Endodermal cell (in vitro differentiated cells): ENCODE results near the gene AMPD3. TPM values are rescaled to one million over a fixed set of nuclear protein-coding genes. Genes with fewer than 3 reads are reported as not detected.

Experiments
- DNase-seq: peaks from one replicate; pipeline ENCODE4 v3.0.0-alpha.2; 2017
- H3K27ac ChIP-seq: 2 replicates; pipeline ENCODE4 v1.5.1; 2013; ENCODE audit warnings: mild to moderate bottlenecking, low read depth, low read length, moderate library complexity
- H3K27me3 ChIP-seq: 2 replicates; pipeline ENCODE4 v1.6.1; 2013; ENCODE audit warnings: mild to moderate bottlenecking, low read length, moderate library complexity; ENCODE audit not compliant: insufficient read depth, control insufficient read depth, poor library complexity, severe bottlenecking
- H3K36me3 ChIP-seq: 2 replicates; pipeline ENCODE4 v1.7.0; 2013; ENCODE audit warnings: mild to moderate bottlenecking, low read length, moderate library complexity; ENCODE audit not compliant: control insufficient read depth, insufficient read depth
- H3K4me1 ChIP-seq: one replicate; pipeline ENCODE4 v1.7.0; 2013; ENCODE audit warnings: low read length; ENCODE audit not compliant: control insufficient read depth, insufficient read depth
- H3K4me3 ChIP-seq: 2 replicates; pipeline ENCODE4 v1.5.1; 2013; ENCODE audit warnings: mild to moderate bottlenecking, low read length, moderate library complexity
- H3K9ac ChIP-seq: 2 replicates; pipeline ENCODE4 v1.6.1; 2013; ENCODE audit warnings: mild to moderate bottlenecking, low read length, moderate library complexity; ENCODE audit not compliant: poor library complexity, severe bottlenecking; ENCODE audit errors: extremely low read depth
- H3K9me3 ChIP-seq: 2 replicates; pipeline ENCODE4 v1.6.1; 2013; ENCODE audit warnings: mild to moderate bottlenecking, low read length, moderate library complexity; ENCODE audit not compliant: control insufficient read depth
- H3K27ac Mint-ChIP-seq: 2 replicates; pipeline ENCODE4 v1.8.0; 2020; ENCODE audit warnings: mixed read lengths
- H3K27me3 Mint-ChIP-seq: 2 replicates; pipeline ENCODE4 v1.8.0; 2021; ENCODE audit warnings: mild to moderate bottlenecking, mixed read lengths; ENCODE audit not compliant: insufficient read depth
- H3K36me3 Mint-ChIP-seq: 2 replicates; pipeline ENCODE4 v1.8.0; 2020; ENCODE audit warnings: low read depth, mixed read lengths
- H3K4me1 Mint-ChIP-seq: 2 replicates; pipeline ENCODE4 v1.8.0; 2020; ENCODE audit warnings: mixed read lengths
- H3K4me3 Mint-ChIP-seq: 2 replicates; pipeline ENCODE4 v1.8.0; 2020; ENCODE audit warnings: mild to moderate bottlenecking, moderate library complexity, mixed read lengths
- H3K9me3 Mint-ChIP-seq: 2 replicates; pipeline ENCODE4 v1.8.0; 2020; ENCODE audit warnings: mild to moderate bottlenecking, mixed read lengths
- CTCF ChIP-seq: fragments of 200-600 bp; sonication (generic); conservative IDR thresholded peaks from 2 replicates; pipeline ENCODE4 v1.5.0; 2021; ENCODE audit warnings: antibody characterized with exemption, mild to moderate bottlenecking
- WGBS, 2 experiments: methylation state at CpG; one replicate each; pipeline versions ENCODE4 v1.1.5 to v1.1.7; 2013; ENCODE audit warnings: missing lambda C conversion rate in 2 of 2, mixed read lengths in 1 of 2; ENCODE audit not compliant: insufficient coverage in 1 of 2, insufficient read length in 1 of 2; 5-methylcytosine and 5-hydroxymethylcytosine counted together
- total RNA-seq, 2 donors: library from RNA; stranded (reverse); fragmentation: NEBNext Ultra II Directional in 1 of 2; extraction: Animal tissue kit (Norgen Biotek cat#: 25700) in 1 of 2; gene quantifications; 2 replicates in 1 of 2; 3 replicates in 1 of 2; pipeline ENCODE4 v1.2.1, GENCODE V29; 2021

Gene AMPD3
- total RNA-seq, 2 donors from 2014 or later: 7.1 to 7.9 TPM

DNA sequence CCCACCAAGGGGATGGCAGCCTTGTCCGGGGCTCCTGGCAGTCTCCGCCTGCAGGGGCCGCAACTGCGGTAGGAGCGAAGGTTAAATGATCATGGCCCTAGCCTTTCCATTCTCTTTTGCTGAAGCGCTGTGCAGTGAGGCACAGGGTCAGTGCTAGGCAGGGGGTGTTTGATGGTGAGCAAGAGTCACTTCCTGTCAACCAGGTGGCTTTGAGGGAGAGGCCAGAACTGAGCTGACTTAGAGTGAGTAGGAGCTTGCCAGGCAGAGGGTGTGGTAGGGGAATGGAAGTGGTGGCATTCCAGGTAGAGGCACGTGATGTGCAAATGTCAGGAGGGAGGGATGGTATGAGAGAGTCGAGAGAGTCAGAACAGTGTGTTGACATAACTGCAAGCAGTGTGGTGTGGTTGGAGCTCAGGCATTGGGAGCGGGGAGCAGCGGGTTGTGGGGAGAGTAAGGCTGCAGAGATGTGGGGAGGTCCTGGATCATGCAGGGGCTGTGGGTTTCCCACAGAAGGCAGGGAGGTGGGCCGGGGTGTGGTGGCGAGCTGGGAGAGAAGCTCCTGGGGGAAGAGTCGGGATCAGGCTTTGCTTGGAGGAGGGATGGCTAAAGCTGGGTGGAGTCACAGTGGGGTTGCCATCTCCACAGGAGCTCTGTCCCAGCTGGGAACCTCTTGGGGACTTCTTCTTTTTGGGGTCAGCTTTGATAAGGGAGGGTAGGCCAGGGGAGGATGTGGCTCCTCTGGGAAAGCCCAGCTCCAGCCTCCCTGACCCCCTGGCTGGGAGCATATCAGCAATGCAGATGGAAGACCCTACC, 33.3 kb downstream of the AMPD3 start:
- Histone ChIP-seq H3K4me1 (peaks cover 3% of the 10 kb centered on the region), H3K27ac (no peak overlapping the region), H3K36me3 (no peaks in the 10 kb centered on the region), H3K27me3 (no peaks in the 10 kb centered on the region), H3K9ac (no peak overlapping the region), H3K4me3 (no peak overlapping the region), H3K9me3 (no peaks in the 10 kb centered on the region)
- no peaks in the 10 kb centered on the region for H3K27me3 Mint-ChIP-seq
- H3K27ac Mint-ChIP-seq: no peak overlapping the region
- DNase-seq: peak; percentile 54
- peak; percentile 46 for TF ChIP-seq CTCF
- H3K4me1 Mint-ChIP-seq: peaks cover 21% of the 10 kb centered on the region
- H3K4me3 Mint-ChIP-seq: no peak overlapping the region
- H3K36me3 Mint-ChIP-seq: peaks cover 14% of the 10 kb centered on the region
- peaks cover 2% of the 10 kb centered on the region for H3K9me3 Mint-ChIP-seq
- WGBS, 2 experiments: 85 to 88% methylated on average over 9 to 13 of the region's 13 CpGs

- no peak overlapping the region for H3K27ac Mint-ChIP-seq
- 93 to 94% methylated on average over 11 of the region's 11 CpGs for WGBS, 2 experiments
- H3K4me3 Mint-ChIP-seq: no peak overlapping the region
These were observed 34.0 kb downstream of the AMPD3 start for GRCh38 chr11:10488934-10489691.

GRCh38 chr11:10490032-10490397, 35.0 kb downstream of the AMPD3 start:
- peak; percentile 19 for DNase-seq
- no peak overlapping the region for H3K9ac ChIP-seq
- H3K36me3 ChIP-seq: no peaks in the 10 kb centered on the region
- Mint-ChIP-seq H3K4me3 (no peak overlapping the region), H3K27ac (no peak overlapping the region), H3K36me3 (peaks cover 24% of the 10 kb centered on the region), H3K4me1 (peaks cover 21% of the 10 kb centered on the region), H3K9me3 (peaks cover 2% of the 10 kb centered on the region), H3K27me3 (no peaks in the 10 kb centered on the region)
- no peaks in the 10 kb centered on the region for H3K27me3 ChIP-seq
- H3K27ac ChIP-seq: no peak overlapping the region
- no peaks in the 10 kb centered on the region for H3K9me3 ChIP-seq
- no peaks in the 10 kb centered on the region for H3K4me1 ChIP-seq
- no peak overlapping the region for H3K4me3 ChIP-seq
- WGBS, 2 experiments: 91 to 94% methylated on average over 4 to 5 of the region's 5 CpGs
- TF ChIP-seq CTCF: no peak

More at GRCh38 chr11:10488934-10489691, 34.0 kb downstream of the AMPD3 start:
- no peaks in the 10 kb centered on the region for H3K27me3 ChIP-seq
- no peak overlapping the region for H3K27ac ChIP-seq
- peaks cover 18% of the 10 kb centered on the region for H3K36me3 Mint-ChIP-seq
- H3K4me1 Mint-ChIP-seq: peaks cover 21% of the 10 kb centered on the region
- no peaks in the 10 kb centered on the region for H3K27me3 Mint-ChIP-seq
- peaks cover 2% of the 10 kb centered on the region for H3K9me3 Mint-ChIP-seq
- no peaks in the 10 kb centered on the region for H3K36me3 ChIP-seq
- no peak for TF ChIP-seq CTCF
- DNase-seq: peak; percentile 34
- peaks cover 2% of the 10 kb centered on the region for H3K4me1 ChIP-seq
- no peak overlapping the region for H3K9ac ChIP-seq
- no peak overlapping the region for H3K4me3 ChIP-seq
- no peaks in the 10 kb centered on the region for H3K9me3 ChIP-seq
